HG02588 (cell line): ENCODE results near the gene BCAR3.

ENCODE experiments used
- ATAC-seq: cut with Tn5 transposase; IDR thresholded peaks from one replicate; pipeline ENCODE4 v1.9.1; 2021; ENCODE audit warnings: mild to moderate bottlenecking, moderate library complexity; ENCODE audit not compliant: unreplicated experiment

Gene BCAR3

GRCh38 chr1:93516164-93516563 lies 165.5 kb downstream of the BCAR3 start:
- ATAC-seq, result no peak
